Karpas-422 (cell line): Measurements from ENCODE around the gene ORAI1. TPM values are rescaled to one million over a fixed set of nuclear protein-coding genes. Genes with fewer than 3 reads are reported as not detected.
A peak's percentile ranks its signal among the peaks of the same experiment; 100 is the strongest.
"Not testable (repeated sequence)": the region's sequence is repeated elsewhere in the genome, so short reads cannot be mapped to it uniquely, and the experiment has no call there.

Source experiments
- DNase-seq: peaks from one replicate; pipeline ENCODE4 v3.0.0-alpha.2; 2015
- H2AFZ ChIP-seq: fragments of 200-600 bp; sonication (generic); 2 replicates; pipeline ENCODE4 v1.6.1; 2014; ENCODE audit warnings: antibody characterized with exemption, low read length, mixed read lengths
- H3K27ac ChIP-seq: fragments of 200-600 bp; sonication (generic); 2 replicates; pipeline ENCODE4 v1.5.1; 2014; ENCODE audit warnings: mild to moderate bottlenecking, low read length, moderate library complexity
- H3K27me3 ChIP-seq: fragments of 200-600 bp; sonication (generic); 2 replicates; pipeline ENCODE4 v1.6.1; 2014; ENCODE audit warnings: low read length, mixed read lengths
- H3K36me3 ChIP-seq: fragments of 200-600 bp; sonication (generic); 2 replicates; pipeline ENCODE4 v1.6.1; 2014; ENCODE audit warnings: low read length, mixed read lengths; ENCODE audit not compliant: insufficient read depth
- H3K4me1 ChIP-seq: fragments of 200-600 bp; sonication (generic); 2 replicates; pipeline ENCODE4 v1.6.1; 2014; ENCODE audit warnings: mild to moderate bottlenecking, low read length, mixed read lengths
- H3K4me2 ChIP-seq: fragments of 200-600 bp; sonication (generic); 2 replicates; pipeline ENCODE4 v1.6.1; 2014; ENCODE audit warnings: low read length, low read depth, mild to moderate bottlenecking; ENCODE audit not compliant: poor library complexity, severe bottlenecking
- H3K4me3 ChIP-seq: fragments of 200-600 bp; sonication (generic); 2 replicates; pipeline ENCODE4 v1.5.1; 2014; ENCODE audit warnings: mild to moderate bottlenecking, antibody characterized with exemption, low read length, mixed read lengths
- H3K79me2 ChIP-seq: fragments of 200-600 bp; sonication (generic); 2 replicates; pipeline ENCODE4 v1.6.1; 2014; ENCODE audit warnings: mild to moderate bottlenecking, low read length, mixed read lengths
- H3K9ac ChIP-seq: fragments of 200-600 bp; sonication (generic); 2 replicates; pipeline ENCODE4 v1.6.0; 2014; ENCODE audit warnings: low read length
- H3K9me2 ChIP-seq: fragments of 200-600 bp; sonication (generic), shearing (Covaris generic); replicated peaks from 2 replicates; pipeline ENCODE4 v1.6.0; 2014; ENCODE audit warnings: mild to moderate bottlenecking, low read length, moderate library complexity; ENCODE audit not compliant: insufficient read depth
- H3K9me3 ChIP-seq: fragments of 300-700, 200-600 bp; sonication (generic); 2 replicates; pipeline ENCODE4 v1.6.1; 2014; ENCODE audit warnings: low read length, mixed read lengths
- H4K20me1 ChIP-seq: fragments of 200-600 bp; sonication (generic); 2 replicates; pipeline ENCODE4 v1.6.1; 2014; ENCODE audit warnings: mild to moderate bottlenecking, antibody characterized with exemption, low read length, low read depth; ENCODE audit not compliant: insufficient read depth
- total RNA-seq: library from RNA; depleted of rRNA; stranded (reverse); fragments of >200 nt; shearing (Covaris generic); gene quantifications from 2 replicates; pipeline ENCODE4 v1.2.3, GENCODE V29; 2014; ENCODE audit warnings: low replicate concordance

Gene ORAI1
- total RNA-seq, 1 experiment from 2014 or later: 20.3 TPM

GRCh38 chr12:121580959-121581685 is 45.2 kb upstream of the ORAI1 start, which contains the start of gene KDM2B:
Gene KDM2B, minus strand, starts transcription at chr12:121581023. Its CDS starts 112 bp downstream, at chr12:121580911.
- Histone ChIP-seq H3K27ac (peak within 1 kb of the TSS; percentile 2), H3K9me3 (no peaks in the 10 kb centered on the region), H3K27me3 (no peaks in the 10 kb centered on the region), H3K4me3 (peak within 1 kb of the TSS; percentile 63), H3K79me2 (no peaks in the 10 kb centered on the region), H3K4me2 (peak within 1 kb of the TSS; percentile 80), H4K20me1 (no peaks in the 10 kb centered on the region), H3K4me1 (peaks cover 40% of the 10 kb centered on the region), H2AFZ (peak within 1 kb of the TSS; percentile 95), H3K9me2 (no peaks in the 10 kb centered on the region), H3K36me3 (no peaks in the 10 kb centered on the region), H3K9ac (peak within 1 kb of the TSS; percentile 85)
- no peak for DNase-seq

GRCh38 chr12:121581686-121582429 is 44.5 kb upstream of the ORAI1 start:
- Histone ChIP-seq H3K9me2 (no peaks in the 10 kb centered on the region), H4K20me1 (no peaks in the 10 kb centered on the region), H3K4me1 (peaks cover 40% of the 10 kb centered on the region), H3K4me3 (peak overlapping the region; percentile 63; the same call in 1 of the 2 replicates), H3K4me2 (peak overlapping the region; percentile 80), H3K9me3 (no peaks in the 10 kb centered on the region), H3K36me3 (no peaks in the 10 kb centered on the region), H3K27me3 (no peaks in the 10 kb centered on the region), H3K27ac (no peak overlapping the region), H3K9ac (peak overlapping the region; percentile 40), H2AFZ (peak overlapping the region; percentile 59; the same call in 1 of the 2 replicates), H3K79me2 (no peaks in the 10 kb centered on the region)
- peak; percentile 46 for DNase-seq

- H3K9me2 ChIP-seq: no peaks in the 10 kb centered on the region
- H4K20me1 ChIP-seq: no peaks in the 10 kb centered on the region
- no peaks in the 10 kb centered on the region for H3K9me3 ChIP-seq
- peak overlapping the region; percentile 80 for H3K4me2 ChIP-seq
- no peaks in the 10 kb centered on the region for H3K36me3 ChIP-seq
- H2AFZ ChIP-seq: no peak overlapping the region
- no peak for DNase-seq
- H3K9ac ChIP-seq: no peak overlapping the region
- peaks cover 33% of the 10 kb centered on the region for H3K4me1 ChIP-seq
- H3K27me3 ChIP-seq: no peaks in the 10 kb centered on the region
- H3K4me3 ChIP-seq: no peak overlapping the region
- H3K79me2 ChIP-seq: no peaks in the 10 kb centered on the region
- H3K27ac ChIP-seq: no peak overlapping the region
Measured at GRCh38 chr12:121582583-121583333, 43.6 kb upstream of the ORAI1 start.

GRCh38 chr12:121583334-121583661 is 43.0 kb upstream of the ORAI1 start:
- not testable (repeated sequence) for H3K9me3 ChIP-seq, H4K20me1 ChIP-seq, H3K4me2 ChIP-seq, H3K27ac ChIP-seq, H2AFZ ChIP-seq, H3K9me2 ChIP-seq, H3K79me2 ChIP-seq, DNase-seq, H3K27me3 ChIP-seq, H3K36me3 ChIP-seq, H3K9ac ChIP-seq, H3K4me3 ChIP-seq
- H3K4me1 ChIP-seq: peaks cover 30% of the 10 kb centered on the region

GRCh38 chr12:121584885-121585284 is 41.4 kb upstream of the ORAI1 start:
- H3K27me3 ChIP-seq, H2AFZ ChIP-seq, H3K9me3 ChIP-seq, DNase-seq, H3K4me3 ChIP-seq, H3K79me2 ChIP-seq, H3K9ac ChIP-seq, H3K9me2 ChIP-seq, H3K27ac ChIP-seq, H3K36me3 ChIP-seq, H3K4me2 ChIP-seq, H4K20me1 ChIP-seq: not testable (repeated sequence)
- peaks cover 27% of the 10 kb centered on the region for H3K4me1 ChIP-seq

GRCh38 chr12:121590476-121591143 is 35.7 kb upstream of the ORAI1 start:
- Histone ChIP-seq H3K9ac (no peak overlapping the region), H2AFZ (no peak overlapping the region), H3K27me3 (no peaks in the 10 kb centered on the region), H4K20me1 (no peaks in the 10 kb centered on the region), H3K4me1 (peaks cover 10% of the 10 kb centered on the region), H3K27ac (no peak overlapping the region), H3K9me3 (no peaks in the 10 kb centered on the region), H3K9me2 (no peaks in the 10 kb centered on the region), H3K4me3 (no peak overlapping the region), H3K79me2 (no peaks in the 10 kb centered on the region), H3K4me2 (peak overlapping the region; percentile 20), H3K36me3 (no peaks in the 10 kb centered on the region)
- peak; percentile 34 for DNase-seq

- no peaks in the 10 kb centered on the region for H3K79me2 ChIP-seq
- no peaks in the 10 kb centered on the region for H3K9me2 ChIP-seq
- H3K4me3 ChIP-seq: no peak overlapping the region
- H3K4me2 ChIP-seq: no peak overlapping the region
- H4K20me1 ChIP-seq: no peaks in the 10 kb centered on the region
- H3K4me1 ChIP-seq: peaks cover 10% of the 10 kb centered on the region
- no peak overlapping the region for H3K27ac ChIP-seq
- no peak overlapping the region for H2AFZ ChIP-seq
- H3K27me3 ChIP-seq: no peaks in the 10 kb centered on the region
- no peak overlapping the region for H3K9ac ChIP-seq
- no peaks in the 10 kb centered on the region for H3K9me3 ChIP-seq
- DNase-seq: peak; percentile 31
- H3K36me3 ChIP-seq: no peaks in the 10 kb centered on the region
Measured at GRCh38 chr12:121592320-121592719, 34.0 kb upstream of the ORAI1 start.
